ENCODE measurements around the gene PATE4.
"Not testable (repeated sequence)": the region's sequence is repeated elsewhere in the genome, so short reads cannot be mapped to it uniquely, and the experiment has no call there.

The PATE4 gene

GRCh38 chr11:125833016-125833415 lies at the start of gene PATE4:
PATE4 (plus strand) TSS chr11:125833316; CDS start chr11:125833360, 44 bp downstream.
- DNase-seq = no peak

- no peak for DNase-seq
These were observed 48.4 kb upstream of the PATE4 start for GRCh38 chr11:125784678-125785077.

GRCh38 chr11:125787827-125788226 lies 45.3 kb upstream of the PATE4 start, which contains the start of gene PATE3:
PATE3 (plus strand) TSS chr11:125788127; CDS start chr11:125788152, 25 bp downstream.
- DNase-seq = no peak

GRCh38 chr11:125790825-125791224 lies 42.3 kb upstream of the PATE4 start:
- DNase-seq = no peak

GRCh38 chr11:125797641-125798040 lies 35.5 kb upstream of the PATE4 start:
- DNase-seq = no peak

- no peak for DNase-seq
These were observed 33.3 kb upstream of the PATE4 start for GRCh38 chr11:125799808-125800207.

- no peak for DNase-seq
These were observed 30.7 kb upstream of the PATE4 start for GRCh38 chr11:125802387-125802786.

- DNase-seq = no peak
These were observed 25.2 kb upstream of the PATE4 start for GRCh38 chr11:125807909-125808308.

- no peak for DNase-seq
These were observed 2.6 kb downstream of the PATE4 start for GRCh38 chr11:125835748-125836147.

- no peak for DNase-seq
These were observed 9.3 kb downstream of the PATE4 start for GRCh38 chr11:125842321-125842948.

- DNase-seq = no peak
These were observed 13.1 kb downstream of the PATE4 start for GRCh38 chr11:125846188-125846587.

- DNase-seq = not testable (repeated sequence)
These were observed 24.6 kb downstream of the PATE4 start for GRCh38 chr11:125857670-125858069.

GRCh38 chr11:125862786-125863185 lies 29.7 kb downstream of the PATE4 start:
- not testable (repeated sequence) for DNase-seq

GRCh38 chr11:125865354-125865753 lies 32.2 kb downstream of the PATE4 start:
- DNase-seq = not testable (repeated sequence)

GRCh38 chr11:125869521-125869920 lies 36.4 kb downstream of the PATE4 start:
- no peak for DNase-seq

GRCh38 chr11:125871391-125872137 lies 38.4 kb downstream of the PATE4 start:
- no peak for DNase-seq

- no peak for DNase-seq
These were observed 39.0 kb downstream of the PATE4 start for GRCh38 chr11:125872138-125872491.

GRCh38 chr11:125873881-125874555 lies 40.9 kb downstream of the PATE4 start:
- no peak for DNase-seq

- peak in 1 of 2 experiments; percentile 63 for DNase-seq
These were observed 41.5 kb downstream of the PATE4 start for GRCh38 chr11:125874556-125875124.

GRCh38 chr11:125881291-125881690 lies 48.2 kb downstream of the PATE4 start:
- DNase-seq = no peak

- DNase-seq = no peak
These were observed 50.3 kb downstream of the PATE4 start for GRCh38 chr11:125883375-125883774.

GRCh38 chr11:125886997-125887372 lies 53.9 kb downstream of the PATE4 start:
- DNase-seq = peak; percentile 31 to 80
